Keratinocyte (primary cell): ENCODE results near the gene NR3C2.

Experiments used
- CTCF ChIP-seq, 3 experiments: IDR thresholded peaks in 1 of 3; conservative IDR thresholded peaks in 1 of 3; optimal IDR thresholded peaks in 1 of 3; 2 replicates in 2 of 3; 3 replicates in 1 of 3; pipeline versions ENCODE3 to v1.5.1; 2011; ENCODE audit warnings: low read length in 3 of 3, mild to moderate bottlenecking in 3 of 3, moderate library complexity in 2 of 3, control low read depth in 1 of 3, inconsistent platforms in 1 of 3; ENCODE audit not compliant: insufficient read depth in 2 of 3; ENCODE audit errors: extremely low read depth in 1 of 3
- EZH2 ChIP-seq: IDR thresholded peaks from one replicate; pipeline ENCODE4 v1.6.1; 2012; ENCODE audit warnings: inconsistent platforms, mild to moderate bottlenecking, low read length, moderate library complexity

GRCh38 chr4:148053298-148054003, 388.8 kb downstream of the NR3C2 start:
- TF ChIP-seq CTCF (optimal IDR thresholded peaks at IDR 0.05 in 1 of 3, IDR thresholded peaks at IDR 0.05 in 1 of 3, conservative IDR thresholded peaks at IDR 0.05 in 1 of 3; ENCODE audit: extremely low read depth in 1 of 3, insufficient read depth in 2 of 3, low read length in 3 of 3) (no peak), EZH2 (no peak)
